Stromal cell of bone marrow (primary cell): ENCODE results near the gene CCDC142.

Source experiments
- DNase-seq: peaks from one replicate; pipeline ENCODE4 v3.0.0-alpha.2; 2012; ENCODE audit warnings: low read depth

Gene CCDC142

DNA sequence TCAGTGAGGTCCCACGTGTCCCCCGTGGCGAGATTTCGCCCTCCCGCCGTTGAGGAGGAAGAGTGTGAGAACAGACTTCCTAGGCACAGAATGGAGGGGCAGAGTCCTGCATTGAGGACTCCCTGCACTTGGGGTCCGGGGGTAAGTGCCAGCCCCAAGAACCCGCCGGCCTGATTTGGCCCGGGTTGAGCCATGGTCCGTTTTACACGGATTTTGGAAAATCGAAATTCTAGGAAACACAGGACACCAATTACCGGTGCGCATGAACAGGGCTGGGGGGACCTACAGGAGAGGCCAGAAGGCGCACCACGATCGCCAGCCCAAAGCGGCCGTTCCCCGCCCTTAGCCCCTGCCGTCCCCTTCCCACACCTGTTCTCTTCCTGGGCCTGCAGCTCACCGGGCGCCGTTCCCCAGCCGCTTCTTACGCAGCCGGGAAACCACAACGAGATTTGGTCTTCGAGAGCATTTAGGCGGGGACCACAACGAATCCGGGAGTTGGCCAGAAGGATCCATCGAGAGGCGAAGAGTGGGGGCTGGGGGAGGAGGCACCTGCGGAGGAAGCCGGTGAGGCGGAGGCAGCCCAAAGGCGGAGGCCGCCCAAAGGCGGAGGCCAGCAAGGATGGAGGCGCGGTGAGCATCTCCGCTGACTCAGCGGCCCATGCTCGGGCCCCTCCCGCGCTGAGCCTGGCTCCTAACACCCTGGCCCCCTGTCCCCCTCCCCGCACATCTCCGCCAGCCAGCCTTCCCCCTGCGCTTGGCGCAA is 31.0 kb upstream of the CCDC142 start:
- DNase-seq: no peak

- DNase-seq: no peak
These were observed 30.2 kb upstream of the CCDC142 start for GRCh38 chr2:74512744-74513604.

DNA sequence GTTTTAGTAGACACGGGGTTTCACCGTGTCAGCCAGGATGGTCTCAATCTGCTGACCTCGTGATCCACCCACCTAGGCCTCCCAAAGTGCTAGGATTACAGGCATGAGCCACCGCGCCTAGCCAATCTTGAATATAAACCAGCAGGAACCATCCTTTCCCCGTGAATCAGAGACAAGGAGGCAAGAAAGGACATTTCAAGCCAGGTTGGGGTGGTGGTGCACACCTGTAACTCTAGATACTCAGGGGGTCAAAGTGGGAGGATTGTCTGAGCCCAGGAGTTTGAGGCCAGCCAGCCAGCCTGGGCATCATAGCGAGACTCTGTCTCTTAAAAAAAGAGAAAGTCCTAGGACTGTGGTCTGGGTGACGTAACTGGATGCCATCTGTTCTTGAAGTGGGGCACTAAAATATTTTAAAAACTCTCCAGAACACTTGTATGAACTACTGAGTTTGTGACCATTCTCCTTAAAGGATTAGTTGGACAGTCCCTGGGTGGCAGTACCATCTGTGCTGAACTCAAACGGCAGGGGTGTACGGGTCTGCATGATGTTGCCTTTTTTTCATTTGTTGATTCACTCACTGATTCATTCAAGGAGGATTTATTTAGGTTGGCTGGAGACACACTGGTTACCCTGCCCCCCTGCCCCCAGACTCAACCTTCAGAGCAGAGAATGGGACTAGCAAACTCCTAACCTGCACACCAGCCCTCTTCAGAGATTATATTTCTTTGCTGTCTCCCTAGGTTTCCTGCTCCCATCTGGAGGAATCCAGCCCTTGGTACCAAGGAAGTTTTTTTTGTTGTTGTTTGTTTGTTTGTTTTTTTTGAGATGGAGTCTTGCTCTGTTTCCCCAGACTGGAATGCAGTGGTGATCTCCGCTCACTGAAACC is 28.5 kb upstream of the CCDC142 start:
- no peak for DNase-seq

DNA sequence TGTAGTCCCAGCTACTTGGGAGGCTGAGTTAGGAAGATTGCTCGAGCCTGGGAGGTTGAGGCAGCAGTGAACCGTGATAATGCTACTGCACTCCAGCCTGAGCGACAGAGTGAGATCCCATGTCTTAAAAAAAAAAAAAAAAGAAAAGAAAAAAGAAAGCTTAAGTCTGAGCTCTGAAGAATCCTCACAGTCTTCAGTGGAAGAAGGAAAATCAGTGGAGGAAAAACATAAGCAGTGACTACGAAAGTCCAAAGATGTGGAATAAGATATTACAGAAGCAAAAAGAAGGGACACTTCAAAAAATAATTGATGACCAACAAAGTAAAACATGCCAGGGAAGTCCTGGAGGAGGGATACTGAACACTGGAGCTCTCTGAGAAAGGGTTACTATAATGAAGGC is 27.5 kb upstream of the CCDC142 start:
- DNase-seq: no peak

GRCh38 chr2:74507926-74508520 is 25.2 kb upstream of the CCDC142 start:
- no peak for DNase-seq

GRCh38 chr2:74507145-74507925 is 24.5 kb upstream of the CCDC142 start, which contains the start of gene PCGF1:
Gene PCGF1 (minus strand): TSS chr2:74507695. CDS start chr2:74507668, 27 bp downstream.
- DNase-seq: peak; percentile 96

DNA sequence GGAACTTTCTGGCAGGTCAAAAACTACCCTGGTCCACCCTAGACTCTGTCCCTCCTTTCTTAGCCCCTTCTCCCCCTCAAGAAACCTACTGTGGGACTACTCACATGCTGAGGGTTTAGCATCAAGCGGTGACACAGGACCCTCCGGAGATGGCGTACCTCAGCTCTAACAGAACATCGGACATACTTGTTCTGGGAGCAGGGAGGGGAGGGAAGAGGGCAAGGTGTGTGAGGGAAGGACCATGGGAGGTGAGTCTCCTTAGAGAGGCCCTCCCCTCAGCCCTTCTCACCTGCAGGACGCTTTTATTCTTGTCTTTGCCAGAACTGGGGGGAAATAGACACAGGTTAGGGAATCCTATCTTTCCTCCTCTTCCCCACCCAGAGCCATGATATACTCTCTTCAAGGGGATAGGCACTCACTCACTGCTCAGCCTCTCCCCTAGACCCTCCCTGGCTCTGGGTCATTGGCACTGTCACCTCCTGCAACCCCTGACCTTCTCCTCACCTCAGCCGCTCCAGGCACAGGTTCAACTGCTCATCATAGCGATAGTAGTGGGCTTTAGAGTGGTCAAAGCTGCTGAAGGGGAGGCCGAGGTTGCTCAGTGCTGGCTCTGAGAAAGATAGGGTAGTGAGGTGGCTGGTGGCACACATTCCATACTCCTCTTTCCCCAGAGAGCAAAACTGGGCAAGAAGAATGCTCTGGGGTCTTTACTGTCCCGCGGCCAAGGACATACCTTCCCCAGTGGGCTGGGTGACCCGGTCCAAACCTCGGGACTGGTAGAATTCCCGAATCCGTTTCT is 22.8 kb upstream of the CCDC142 start:
- DNase-seq: no peak

DNA sequence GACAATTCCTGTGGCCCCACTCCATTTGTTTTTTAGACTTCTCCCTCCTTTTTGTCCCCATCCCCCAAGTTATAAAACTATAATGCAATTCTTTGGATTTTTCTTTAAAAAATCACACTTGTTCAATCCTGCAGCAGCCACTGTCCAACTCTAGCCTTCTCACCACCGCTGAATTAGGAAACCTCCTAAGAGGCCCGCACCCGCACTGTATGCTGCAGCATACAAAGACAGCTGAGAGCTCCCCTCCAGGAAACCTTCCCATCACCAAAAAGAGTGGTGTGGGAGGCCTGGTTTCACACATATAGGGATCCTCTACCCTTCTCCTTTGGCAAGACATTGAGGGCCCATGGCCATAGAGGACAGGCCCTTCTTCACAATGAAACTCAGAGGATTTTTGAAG is 21.8 kb upstream of the CCDC142 start:
- no peak for DNase-seq

- no peak for DNase-seq
These were observed 21.0 kb upstream of the CCDC142 start for GRCh38 chr2:74503506-74504475.

- DNase-seq: peak; percentile 74
These were observed 20.1 kb upstream of the CCDC142 start for GRCh38 chr2:74502720-74503505.

DNA sequence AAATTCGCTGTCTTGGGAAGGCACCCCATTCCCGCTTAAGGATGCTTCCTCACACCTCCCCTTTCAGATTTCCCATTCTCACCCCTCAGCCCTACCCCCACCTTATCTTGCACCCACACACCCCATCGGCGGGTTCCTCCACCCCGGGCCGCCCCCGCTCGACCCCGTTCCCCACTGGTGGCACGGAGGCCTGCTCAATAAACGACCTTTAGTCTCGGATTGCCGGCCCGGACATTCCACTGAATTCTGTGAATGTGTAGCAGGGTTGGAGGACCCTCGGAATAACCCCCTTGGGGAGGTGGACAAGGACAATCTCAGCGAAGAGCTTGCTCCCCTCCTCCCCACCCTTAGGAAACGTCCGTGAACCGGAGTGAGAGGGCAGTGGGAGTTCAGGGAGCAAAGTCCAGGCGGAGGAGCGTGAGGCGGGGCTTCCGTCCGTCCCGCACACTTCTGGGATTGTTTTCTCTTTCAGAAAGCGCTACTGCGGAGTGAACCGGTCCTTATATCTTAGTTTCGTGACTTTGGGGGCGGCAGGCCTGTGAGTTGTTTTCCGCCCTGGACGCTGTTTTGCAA is 19.4 kb upstream of the CCDC142 start:
- no peak for DNase-seq

GRCh38 chr2:74501335-74502071 is 18.7 kb upstream of the CCDC142 start:
- no peak for DNase-seq

DNA sequence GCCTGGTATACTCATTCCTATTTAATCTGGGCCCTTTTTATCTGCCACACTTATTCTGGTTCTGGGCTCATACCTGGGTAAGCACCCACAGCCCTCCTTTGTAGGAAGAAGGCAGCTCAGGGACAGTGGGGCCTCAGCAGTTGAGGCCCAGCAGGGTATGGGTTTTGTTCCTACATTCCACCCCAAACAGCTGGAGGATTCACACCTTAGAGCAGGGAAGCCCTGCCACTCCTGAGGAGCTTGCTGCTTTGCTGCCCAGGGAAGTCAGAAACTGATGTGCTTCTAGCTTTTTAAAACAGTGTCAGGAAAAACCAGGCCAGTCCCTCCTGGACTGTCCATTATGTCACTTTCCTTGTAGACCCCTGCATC is 17.8 kb upstream of the CCDC142 start:
- DNase-seq: no peak

DNA sequence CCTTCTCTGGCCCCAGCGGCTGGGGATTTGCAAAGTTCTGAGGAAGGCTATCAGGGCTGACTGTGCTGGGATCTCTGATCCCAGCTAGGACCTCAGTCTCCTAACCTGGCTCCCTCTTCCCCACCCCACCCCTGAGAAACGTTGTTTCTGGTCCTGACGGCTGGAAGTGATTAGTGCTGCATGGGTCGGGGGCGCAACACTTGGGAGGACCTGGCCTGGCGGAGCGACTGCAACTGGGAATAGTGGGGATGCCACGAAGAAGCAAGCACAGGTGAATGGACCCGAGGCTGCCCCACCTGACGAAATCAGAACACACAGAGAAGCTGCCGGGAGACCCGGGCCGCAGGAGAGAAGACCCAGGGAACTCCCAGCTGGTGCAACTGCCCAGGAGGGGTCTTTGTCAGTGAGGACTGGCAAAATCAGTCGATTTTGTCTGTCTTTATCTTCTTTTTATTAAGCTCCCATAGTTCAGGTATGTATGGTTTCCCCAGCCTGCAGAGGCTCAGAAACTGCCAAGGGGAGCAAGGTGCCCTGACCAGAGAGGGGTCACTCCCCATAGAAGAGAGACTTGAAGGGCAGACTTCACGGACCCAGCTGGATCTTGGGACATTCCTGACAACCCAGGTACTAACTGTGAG is 17.3 kb upstream of the CCDC142 start:
- DNase-seq: no peak

- no peak for DNase-seq
These were observed 16.6 kb upstream of the CCDC142 start, which contains the start of gene LBX2 for GRCh38 chr2:74499267-74499939. Gene LBX2 (minus strand): TSS chr2:74499603. CDS start chr2:74499537, 66 bp downstream.
